Measurements from ENCODE around the gene XRCC1.

GRCh38 chr19:43555185-43555770 is 20.0 kb downstream of the XRCC1 start:
- TF ChIP-seq ZNF837 (tag by site-specific recombination; IDR thresholded peaks at IDR 0.05) (no peak), KLF16 (tag by site-specific recombination; IDR thresholded peaks at IDR 0.05) (no peak), ZNF747 (tag by site-specific recombination; IDR thresholded peaks at IDR 0.05) (no peak), ZNF148 (tag by site-specific recombination; IDR thresholded peaks at IDR 0.05; ENCODE audit: borderline replicate concordance) (no peak), CTCF (tag by site-specific recombination; IDR thresholded peaks at IDR 0.05) (peak; percentile 84), ZBTB20 (tag by site-specific recombination; IDR thresholded peaks at IDR 0.05) (no peak), ZNF426 (tag by site-specific recombination; IDR thresholded peaks at IDR 0.05) (no peak), GFI1B (tag by site-specific recombination; IDR thresholded peaks at IDR 0.05) (no peak), ZNF266 (tag by site-specific recombination; IDR thresholded peaks at IDR 0.05; ENCODE audit: low read depth) (no peak), PBX3 (CRISPR knock-in tag; IDR thresholded peaks at IDR 0.05) (no peak), ZNF776 (tag by site-specific recombination; IDR thresholded peaks at IDR 0.05; ENCODE audit: borderline replicate concordance) (no peak)

Measured in HEK293 (cell line).